D341Med (cell line): ENCODE results near the gene NIT2.

Experiments used
- DNase-seq: peaks from one replicate; pipeline ENCODE4 v3.0.0; 2012; ENCODE audit warnings: low spot score

The NIT2 gene

DNA sequence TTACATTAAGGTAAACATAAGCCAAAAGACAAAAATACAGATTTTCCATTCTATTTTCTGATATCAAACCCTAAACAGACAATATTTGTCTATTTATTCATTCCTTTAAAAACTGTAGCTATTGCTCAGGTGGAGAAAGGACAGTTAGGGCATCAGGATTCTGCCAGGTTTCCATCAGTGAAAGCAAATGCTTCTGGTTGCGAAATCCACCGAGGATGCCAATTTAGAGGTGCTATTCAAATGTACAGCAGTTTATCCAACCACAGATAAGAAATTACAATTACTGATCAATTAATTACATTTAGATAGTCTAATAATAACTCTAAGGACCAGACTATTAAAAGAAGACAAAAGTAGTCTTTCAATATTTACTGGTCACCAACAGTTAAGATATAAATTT lies 62.4 kb downstream of the NIT2 start:
- DNase-seq, result no peak

- peak; percentile 34 for DNase-seq
These were observed 64.9 kb downstream of the NIT2 start for GRCh38 chr3:100399341-100400071.

- peak; percentile 35 for DNase-seq
These were observed 65.8 kb downstream of the NIT2 start for GRCh38 chr3:100400419-100400779.

- peak; percentile 89 for DNase-seq
These were observed 66.5 kb downstream of the NIT2 start, which contains the start of the genes LNP1 and TOMM70 for GRCh38 chr3:100400780-100401673. LNP1 (plus strand) TSS chr3:100401539; CDS start chr3:100429730, 28,191 bp downstream. TOMM70 (minus strand) TSS chr3:100401089; CDS start chr3:100400949, 140 bp downstream.

GRCh38 chr3:100401674-100402041 lies 67.1 kb downstream of the NIT2 start:
- peak; percentile 41 for DNase-seq

GRCh38 chr3:100402256-100402655 lies 67.7 kb downstream of the NIT2 start:
- DNase-seq, result peak; percentile 57

DNA sequence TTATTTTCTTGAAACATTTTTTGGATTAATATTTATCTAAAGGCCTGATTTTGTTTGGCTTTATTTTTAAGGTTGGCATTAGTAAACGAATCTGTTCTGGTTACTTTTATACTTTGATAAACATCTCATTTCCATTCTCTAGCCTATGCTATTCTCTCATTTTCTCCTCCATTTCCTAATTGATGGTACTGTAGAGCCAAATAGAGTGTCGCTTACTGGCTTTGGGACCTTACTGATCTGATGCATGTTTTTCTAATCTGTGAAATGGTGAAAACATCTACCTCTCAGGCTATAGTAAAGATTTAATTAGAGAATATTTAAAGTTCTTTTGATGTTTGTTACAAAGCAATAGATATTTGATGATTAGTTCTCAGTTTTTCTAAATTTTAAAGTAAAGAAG lies 68.3 kb downstream of the NIT2 start:
- no peak for DNase-seq

GRCh38 chr3:100403362-100404249 lies 69.0 kb downstream of the NIT2 start:
- DNase-seq, result no peak

GRCh38 chr3:100404250-100404548 lies 69.6 kb downstream of the NIT2 start:
- DNase-seq, result no peak

DNA sequence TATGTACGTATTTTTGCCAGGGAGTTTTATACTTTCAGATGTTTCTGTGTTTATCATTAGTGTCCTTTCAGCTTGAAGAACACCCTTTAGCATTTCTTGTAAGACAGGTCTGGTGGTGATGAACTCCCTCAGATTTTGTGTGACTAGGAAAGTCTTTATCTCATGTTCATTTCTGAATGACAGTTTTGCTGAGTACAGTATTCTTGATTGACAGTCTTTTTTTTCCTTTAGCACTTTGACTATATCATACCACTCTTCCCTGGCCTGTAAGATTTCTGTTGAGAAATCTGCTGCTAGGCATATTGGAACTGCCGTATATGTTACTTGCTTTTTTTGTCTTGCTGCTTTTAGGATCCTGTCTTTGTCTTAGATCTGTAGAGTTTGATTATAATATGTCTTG lies 72.6 kb downstream of the NIT2 start:
- no peak for DNase-seq

- no peak for DNase-seq
These were observed 73.5 kb downstream of the NIT2 start for GRCh38 chr3:100407977-100408532.
